ENCODE data around the gene PM20D1.

The PM20D1 gene

GRCh38 chr1:205840146-205840923 lies 9.6 kb downstream of the PM20D1 start:
- DNase-seq (ENCODE audit: low read depth), result no peak
- H3K4me3 ChIP-seq (ENCODE audit: low read depth, low read length), result no peak overlapping the region
- TF ChIP-seq CTCF (IDR thresholded peaks at IDR 0.05; ENCODE audit: low read depth, low read length) (no peak), MYC (IDR thresholded peaks at IDR 0.05; ENCODE audit: low read depth, low read length) (no peak), MAX (IDR thresholded peaks at IDR 0.05; ENCODE audit: low read depth, low read length) (no peak), POLR2A (IDR thresholded peaks at IDR 0.05; ENCODE audit: extremely low read depth, insufficient read length) (no peak)

GRCh38 chr1:205837382-205837970 lies 12.5 kb downstream of the PM20D1 start:
- DNase-seq (ENCODE audit: low read depth), result no peak
- TF ChIP-seq MAX (IDR thresholded peaks at IDR 0.05; ENCODE audit: low read depth, low read length), result no peak
- TF ChIP-seq MYC (IDR thresholded peaks at IDR 0.05; ENCODE audit: low read depth, low read length), result no peak
- TF ChIP-seq POLR2A (IDR thresholded peaks at IDR 0.05; ENCODE audit: extremely low read depth, insufficient read length), result no peak
- no peak for TF ChIP-seq CTCF (IDR thresholded peaks at IDR 0.05; ENCODE audit: low read depth, low read length)
- H3K4me3 ChIP-seq (ENCODE audit: low read depth, low read length), result no peak overlapping the region

- DNase-seq (ENCODE audit: low read depth), result no peak
- TF ChIP-seq MYC (IDR thresholded peaks at IDR 0.05; ENCODE audit: low read depth, low read length), result no peak
- no peak for TF ChIP-seq POLR2A (IDR thresholded peaks at IDR 0.05; ENCODE audit: extremely low read depth, insufficient read length)
- no peak for TF ChIP-seq MAX (IDR thresholded peaks at IDR 0.05; ENCODE audit: low read depth, low read length)
- no peak for TF ChIP-seq CTCF (IDR thresholded peaks at IDR 0.05; ENCODE audit: low read depth, low read length)
These were observed 15.2 kb downstream of the PM20D1 start for GRCh38 chr1:205834751-205835150.

GRCh38 chr1:205832326-205832751 lies 17.6 kb downstream of the PM20D1 start:
- H3K4me3 ChIP-seq (ENCODE audit: low read depth, low read length), result no peak overlapping the region
- DNase-seq (ENCODE audit: low read depth), result no peak
- TF ChIP-seq MAX (IDR thresholded peaks at IDR 0.05; ENCODE audit: low read depth, low read length), result no peak
- no peak for TF ChIP-seq MYC (IDR thresholded peaks at IDR 0.05; ENCODE audit: low read depth, low read length)

More at GRCh38 chr1:205834751-205835150, 15.2 kb downstream of the PM20D1 start:
- H3K4me3 ChIP-seq (ENCODE audit: low read depth, low read length), result no peak overlapping the region

GRCh38 chr1:205827623-205828022 lies 22.3 kb downstream of the PM20D1 start:
- H3K4me3 ChIP-seq (ENCODE audit: low read depth, low read length), result no peak overlapping the region
- TF ChIP-seq CTCF (IDR thresholded peaks at IDR 0.05; ENCODE audit: low read depth, low read length) (no peak), POLR2A (IDR thresholded peaks at IDR 0.05; ENCODE audit: extremely low read depth, insufficient read length) (no peak), MAX (IDR thresholded peaks at IDR 0.05; ENCODE audit: low read depth, low read length) (no peak), MYC (IDR thresholded peaks at IDR 0.05; ENCODE audit: low read depth, low read length) (no peak)
- no peak for DNase-seq (ENCODE audit: low read depth)

- no peak overlapping the region for H3K4me3 ChIP-seq (ENCODE audit: low read depth, low read length)
- no peak for DNase-seq (ENCODE audit: low read depth)
- TF ChIP-seq POLR2A (IDR thresholded peaks at IDR 0.05; ENCODE audit: extremely low read depth, insufficient read length) (no peak), CTCF (IDR thresholded peaks at IDR 0.05; ENCODE audit: low read depth, low read length) (no peak), MAX (IDR thresholded peaks at IDR 0.05; ENCODE audit: low read depth, low read length) (no peak), MYC (IDR thresholded peaks at IDR 0.05; ENCODE audit: low read depth, low read length) (no peak)
These were observed 22.9 kb downstream of the PM20D1 start for GRCh38 chr1:205826995-205827394.

Data from NB4 (cell line).